PC-9 (cell line): ENCODE measurements around the gene RAB5IF. TPM values are rescaled to one million over a fixed set of nuclear protein-coding genes. Genes with fewer than 3 reads are reported as not detected.

Experiments used
- BruUV-seq: library from RNA; stranded (reverse); fragments of 400-500 nt; replicated peaks from 2 replicates; lab custom pipeline; 2021; lab: Mats Ljungman, UMichigan
- CTCF ChIA-PET: fragments of 300-600 bp; sonication (Branson Sonifier 250); formaldehyde crosslinking; loops from one replicate; lab custom pipeline; 2022; ENCODE audit warnings: antibody characterized with exemption; lab: Charles Lee
- POLR2A ChIA-PET: fragments of 300-600 bp; sonication (Branson Sonifier 250); formaldehyde crosslinking; loops from one replicate; lab custom pipeline; 2022; ENCODE audit warnings: antibody characterized with exemption; ENCODE audit not compliant: unreplicated experiment; lab: Charles Lee
- DNase-seq, 2 experiments: peaks; one replicate each; pipeline versions ENCODE4 v3.0.0 to v3.0.0-alpha.2; 2015 to 2022; ENCODE audit warnings: mixed read lengths in 1 of 2
- H2AFZ ChIP-seq: fragments of 200-600 bp; sonication (generic); 2 replicates; pipeline ENCODE4 v1.8.1; 2017; ENCODE audit warnings: antibody characterized with exemption
- H3F3A ChIP-seq: fragments of 200-600 bp; sonication (generic); 2 replicates; pipeline ENCODE4 v1.8.1; 2017; ENCODE audit warnings: antibody characterized with exemption, mild to moderate bottlenecking, low read depth; ENCODE audit not compliant: insufficient read depth
- H3K27ac ChIP-seq: fragments of 200-600 bp; sonication (generic); 2 replicates; pipeline ENCODE4 v1.6.1; 2016; ENCODE audit warnings: mixed run types
- H3K27me3 ChIP-seq: fragments of 200-600 bp; sonication (generic); 2 replicates; pipeline ENCODE4 v1.6.1; 2016; ENCODE audit warnings: low read depth, mixed run types; ENCODE audit not compliant: insufficient read depth
- H3K36me3 ChIP-seq: fragments of 200-600 bp; sonication (generic); 2 replicates; pipeline ENCODE4 v1.6.1; 2016; ENCODE audit warnings: low read depth, mixed run types
- H3K4me1 ChIP-seq: fragments of 200-600 bp; sonication (generic); replicated peaks from 2 replicates; pipeline ENCODE4 v1.6.1; 2016; ENCODE audit warnings: mixed run types; ENCODE audit not compliant: insufficient read depth
- H3K4me2 ChIP-seq: fragments of 200-600 bp; sonication (generic); 2 replicates; pipeline ENCODE4 v1.6.1; 2017; ENCODE audit warnings: mixed run types
- H3K4me3 ChIP-seq: fragments of 200-600 bp; sonication (generic); 2 replicates; pipeline ENCODE4 v1.6.1; 2016; ENCODE audit warnings: mixed run types
- H3K79me2 ChIP-seq: fragments of 200-600 bp; sonication (generic); 2 replicates; pipeline ENCODE4 v1.6.1; 2017; ENCODE audit warnings: low read depth, mixed run types
- H3K9me2 ChIP-seq: fragments of 200-600 bp; sonication (generic); 2 replicates; pipeline ENCODE4 v1.8.1; 2017; ENCODE audit warnings: mild to moderate bottlenecking; ENCODE audit not compliant: insufficient read depth
- H3K9me3 ChIP-seq: fragments of 200-600 bp; sonication (generic); 2 replicates; pipeline ENCODE4 v1.8.1; 2016; ENCODE audit warnings: low read depth; ENCODE audit not compliant: insufficient read depth
- H4K20me1 ChIP-seq: fragments of 200-600 bp; sonication (generic); 2 replicates; pipeline ENCODE4 v1.8.1; 2017; ENCODE audit not compliant: insufficient read depth
- EZH2 ChIP-seq: fragments of 200-600 bp; sonication (generic); IDR thresholded peaks from 2 replicates; pipeline ENCODE4 v1.8.0; 2017; ENCODE audit warnings: antibody characterized with exemption, low read depth
- intact Hi-C: fragments of 100-400 bp; cut with micrococcal nuclease; formaldehyde crosslinking; loops from one replicate; pipeline ENCODE4 v1.10.0; 2022; ENCODE audit not compliant: unreplicated experiment
- total RNA-seq: library from RNA; stranded (reverse); gene quantifications from 2 replicates; pipeline ENCODE4 v1.2.3, GENCODE V29; 2021
- TF ChIP-seq, protein P1 (sequence below): fragments of 200-600 bp; sonication (generic); conservative IDR thresholded peaks from 2 replicates; pipeline ENCODE4 v1.6.1; 2017; ENCODE audit warnings: mixed run types, antibody characterized with exemption, mild to moderate bottlenecking, moderate library complexity

Gene RAB5IF
- total RNA-seq, 1 experiment from 2014 or later, result 303 TPM

- Histone ChIP-seq H3F3A (peaks cover 49% of the 10 kb centered on the region), H3K4me2 (no peak overlapping the region), H3K4me3 (no peak overlapping the region), H4K20me1 (no peaks in the 10 kb centered on the region), H3K4me1 (peaks cover 18% of the 10 kb centered on the region), H3K27me3 (no peaks in the 10 kb centered on the region), H3K9me2 (no peaks in the 10 kb centered on the region), H3K9me3 (no peaks in the 10 kb centered on the region), H3K27ac (no peak overlapping the region), H3K79me2 (peaks cover 13% of the 10 kb centered on the region), H2AFZ (no peak overlapping the region), H3K36me3 (no peaks in the 10 kb centered on the region)
- DNase-seq, result no peak
- intact Hi-C loops, result loop anchor here (10.0 kb wide), 1 partner anchor 1117 kb away; the partner anchor contains the start of gene CEP250
- BruUV-seq, result no TSS peak
- no peak for TF ChIP-seq EZH2
- ChIA-PET CTCF (interaction anchor here (1.5 kb wide), 1 partner anchor 33 kb away, joined by 4 read pairs; no protein-coding TSS in a partner anchor), POLR2A (interaction anchor here (0.6 kb wide), 1 partner anchor 12 kb away, joined by 6 read pairs; no protein-coding TSS in a partner anchor)
Measured at GRCh38 chr20:36571564-36572504, 33.7 kb upstream of the RAB5IF start.

DNA sequence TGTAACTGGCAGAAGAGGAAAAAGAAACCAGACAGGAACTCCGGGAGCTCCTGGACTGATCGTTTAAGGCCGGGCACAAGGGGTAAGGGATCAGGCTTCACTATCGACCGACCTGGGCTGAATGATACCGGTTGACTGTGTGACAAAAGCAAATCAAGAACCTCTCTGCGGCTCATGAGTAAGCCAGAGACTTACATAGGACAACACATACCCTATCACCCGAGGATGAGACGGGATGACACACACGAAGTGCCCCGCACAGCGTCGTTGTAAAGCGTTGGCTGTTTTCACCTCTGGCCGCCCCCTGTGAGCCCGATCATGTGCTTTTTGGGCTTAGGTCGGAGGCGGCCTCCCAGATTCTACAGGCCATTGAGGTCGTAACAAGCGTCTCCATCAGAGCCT lies 32.9 kb upstream of the RAB5IF start:
- peaks cover 13% of the 10 kb centered on the region for H3K79me2 ChIP-seq
- H3K4me1 ChIP-seq, result peaks cover 18% of the 10 kb centered on the region
- H3K9me2 ChIP-seq, result no peaks in the 10 kb centered on the region
- no peaks in the 10 kb centered on the region for H3K36me3 ChIP-seq
- no peak overlapping the region for H2AFZ ChIP-seq
- TSS peak; percentile 77 for BruUV-seq
- peaks cover 49% of the 10 kb centered on the region for H3F3A ChIP-seq
- no peak for DNase-seq
- H3K27ac ChIP-seq, result no peak overlapping the region
- POLR2A ChIA-PET, result interaction anchor here (0.5 to 0.6 kb wide), 3 partner anchors 12 to 1896 kb away, joined by 5 to 18 read pairs (median 6); partner anchors contain the start of gene PIGU
- no peaks in the 10 kb centered on the region for H3K9me3 ChIP-seq
- peak overlapping the region; percentile 75; the same call in 1 of the 2 replicates for H3K4me3 ChIP-seq
- intact Hi-C loops, result loop anchor here (10.0 kb wide), 1 partner anchor 1118 kb away; the partner anchor contains the start of gene CEP250
- H4K20me1 ChIP-seq, result no peaks in the 10 kb centered on the region
- no peaks in the 10 kb centered on the region for H3K27me3 ChIP-seq
- H3K4me2 ChIP-seq, result peak overlapping the region; percentile 95
- CTCF ChIA-PET, result interaction anchor here (0.7 to 1.5 kb wide), 2 partner anchors 12 to 32 kb away, joined by 4 to 5 read pairs; no protein-coding TSS in a partner anchor
- TF ChIP-seq, protein P1, sequence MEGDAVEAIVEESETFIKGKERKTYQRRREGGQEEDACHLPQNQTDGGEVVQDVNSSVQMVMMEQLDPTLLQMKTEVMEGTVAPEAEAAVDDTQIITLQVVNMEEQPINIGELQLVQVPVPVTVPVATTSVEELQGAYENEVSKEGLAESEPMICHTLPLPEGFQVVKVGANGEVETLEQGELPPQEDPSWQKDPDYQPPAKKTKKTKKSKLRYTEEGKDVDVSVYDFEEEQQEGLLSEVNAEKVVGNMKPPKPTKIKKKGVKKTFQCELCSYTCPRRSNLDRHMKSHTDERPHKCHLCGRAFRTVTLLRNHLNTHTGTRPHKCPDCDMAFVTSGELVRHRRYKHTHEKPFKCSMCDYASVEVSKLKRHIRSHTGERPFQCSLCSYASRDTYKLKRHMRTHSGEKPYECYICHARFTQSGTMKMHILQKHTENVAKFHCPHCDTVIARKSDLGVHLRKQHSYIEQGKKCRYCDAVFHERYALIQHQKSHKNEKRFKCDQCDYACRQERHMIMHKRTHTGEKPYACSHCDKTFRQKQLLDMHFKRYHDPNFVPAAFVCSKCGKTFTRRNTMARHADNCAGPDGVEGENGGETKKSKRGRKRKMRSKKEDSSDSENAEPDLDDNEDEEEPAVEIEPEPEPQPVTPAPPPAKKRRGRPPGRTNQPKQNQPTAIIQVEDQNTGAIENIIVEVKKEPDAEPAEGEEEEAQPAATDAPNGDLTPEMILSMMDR, result no peak
- no peak for TF ChIP-seq EZH2

DNA sequence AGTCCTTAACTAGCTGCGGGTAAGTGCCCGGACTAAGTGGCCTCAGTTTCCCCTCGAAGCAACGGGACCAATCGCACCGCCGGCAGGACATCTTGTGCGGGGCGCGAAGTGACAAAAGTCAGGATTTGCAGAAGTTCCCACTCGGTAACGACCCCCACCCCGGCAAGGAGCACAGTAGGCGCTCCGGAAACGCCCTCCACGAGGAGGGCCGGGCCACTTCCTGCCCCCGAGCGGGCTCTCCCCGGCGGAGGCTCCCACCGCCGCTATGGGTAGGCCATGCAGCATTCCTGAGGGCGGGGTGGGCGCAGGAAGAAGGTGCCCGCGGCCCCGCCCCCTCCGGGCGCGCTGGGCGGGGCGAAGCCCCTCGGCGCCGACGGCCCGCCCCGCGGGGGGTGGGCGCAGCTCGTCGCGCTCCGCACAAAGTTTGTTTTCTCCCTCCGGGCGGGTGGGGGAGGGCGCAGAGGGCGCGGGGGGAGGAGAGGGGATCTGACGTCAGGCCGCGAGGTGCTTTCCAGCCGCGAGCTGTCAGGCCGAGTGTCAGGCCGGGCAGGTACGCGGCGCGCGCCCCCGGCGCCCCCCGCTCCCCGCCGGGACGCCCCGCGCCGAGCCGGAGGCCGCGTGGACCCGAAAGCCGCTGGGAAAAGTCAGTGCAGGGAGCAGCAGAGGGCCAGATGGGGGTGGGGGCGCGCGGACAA lies 32.3 kb upstream of the RAB5IF start, which contains the start of gene TGIF2:
TSS of gene TGIF2 (plus strand) at position 495 of the 695 bp plus-strand sequence. CDS start 5,178 bp downstream, outside the sequence.
- Histone ChIP-seq H3K27me3 (no peaks in the 10 kb centered on the region), H3K79me2 (peaks cover 13% of the 10 kb centered on the region), H3K27ac (no peak within 1 kb of the TSS), H3K9me3 (no peaks in the 10 kb centered on the region), H3K4me1 (peaks cover 18% of the 10 kb centered on the region), H3K36me3 (no peaks in the 10 kb centered on the region), H2AFZ (peak within 1 kb of the TSS; percentile 96), H3K4me2 (peak within 1 kb of the TSS; percentile 95), H4K20me1 (no peaks in the 10 kb centered on the region), H3K4me3 (peak within 1 kb of the TSS; percentile 75), H3F3A (peaks cover 49% of the 10 kb centered on the region), H3K9me2 (no peaks in the 10 kb centered on the region)
- intact Hi-C loops, result loop anchor here (10.0 kb wide), 1 partner anchor 1118 kb away; the partner anchor contains the start of gene CEP250
- ChIA-PET POLR2A (interaction anchor here (0.5 to 0.8 kb wide), 4 partner anchors 113 to 1897 kb away, joined by 3 to 18 read pairs (median 4); partner anchors contain the start of genes NDRG3 and PIGU), CTCF (interaction anchor here (0.6 to 1.5 kb wide), 3 partner anchors 12 to 173 kb away, joined by 4 to 5 read pairs (median 4); partner anchors contain the start of gene NDRG3)
- TF ChIP-seq EZH2, result no peak
- TF ChIP-seq, protein P1, result no peak
- BruUV-seq, result no TSS peak
- peak; percentile 52 to 91 for DNase-seq
